ENCODE measurements around the gene PECR.

Gene PECR

GRCh38 chr2:216069028-216069427 lies 12.6 kb downstream of the PECR start:
- DNase-seq = no peak

- DNase-seq = no peak
Measured at GRCh38 chr2:216066230-216066629, 15.4 kb downstream of the PECR start.

GRCh38 chr2:216064665-216065064 lies 16.9 kb downstream of the PECR start:
- DNase-seq = no peak

GRCh38 chr2:216064014-216064630 lies 17.5 kb downstream of the PECR start:
- DNase-seq = no peak

GRCh38 chr2:216059233-216059834 lies 22.3 kb downstream of the PECR start:
- DNase-seq = no peak

GRCh38 chr2:216057688-216058193 lies 23.9 kb downstream of the PECR start:
- DNase-seq = peak in 1 of 2 donors; percentile 22

GRCh38 chr2:216056739-216057138 lies 24.9 kb downstream of the PECR start:
- no peak for DNase-seq

GRCh38 chr2:216055680-216056079 lies 25.9 kb downstream of the PECR start:
- no peak for DNase-seq

- no peak for DNase-seq
Measured at GRCh38 chr2:216052420-216052819, 29.2 kb downstream of the PECR start.

GRCh38 chr2:216051350-216051749 lies 30.3 kb downstream of the PECR start:
- no peak for DNase-seq

GRCh38 chr2:216049452-216049851 lies 32.2 kb downstream of the PECR start:
- DNase-seq = no peak

GRCh38 chr2:216047397-216047796 lies 34.2 kb downstream of the PECR start:
- DNase-seq = no peak

GRCh38 chr2:216044883-216045486 lies 36.6 kb downstream of the PECR start:
- DNase-seq = no peak

GRCh38 chr2:216043949-216044348 lies 37.7 kb downstream of the PECR start:
- DNase-seq = no peak

GRCh38 chr2:216041438-216041837 lies 40.2 kb downstream of the PECR start:
- DNase-seq = no peak

- no peak for DNase-seq
Measured at GRCh38 chr2:216039918-216040317, 41.7 kb downstream of the PECR start.

GRCh38 chr2:216034065-216034464 lies 47.5 kb downstream of the PECR start:
- DNase-seq = peak; percentile 42 to 51

GRCh38 chr2:216033403-216033802 lies 48.2 kb downstream of the PECR start:
- no peak for DNase-seq

GRCh38 chr2:216031960-216032689 lies 49.5 kb downstream of the PECR start:
- DNase-seq = no peak

GRCh38 chr2:216030216-216030615 lies 51.4 kb downstream of the PECR start:
- no peak for DNase-seq

- no peak for DNase-seq
Measured at GRCh38 chr2:216029416-216030129, 52.0 kb downstream of the PECR start.

- DNase-seq = no peak
Measured at GRCh38 chr2:216024779-216025336, 56.8 kb downstream of the PECR start.
